ENCODE data around the gene MYO1D. TPM values are rescaled to one million over a fixed set of nuclear protein-coding genes. Genes with fewer than 3 reads are reported as not detected.

MYO1D gene
- total and polyA plus RNA-seq, 4 donors = 4.5 to 22.9 (median 13.3) TPM

DNA sequence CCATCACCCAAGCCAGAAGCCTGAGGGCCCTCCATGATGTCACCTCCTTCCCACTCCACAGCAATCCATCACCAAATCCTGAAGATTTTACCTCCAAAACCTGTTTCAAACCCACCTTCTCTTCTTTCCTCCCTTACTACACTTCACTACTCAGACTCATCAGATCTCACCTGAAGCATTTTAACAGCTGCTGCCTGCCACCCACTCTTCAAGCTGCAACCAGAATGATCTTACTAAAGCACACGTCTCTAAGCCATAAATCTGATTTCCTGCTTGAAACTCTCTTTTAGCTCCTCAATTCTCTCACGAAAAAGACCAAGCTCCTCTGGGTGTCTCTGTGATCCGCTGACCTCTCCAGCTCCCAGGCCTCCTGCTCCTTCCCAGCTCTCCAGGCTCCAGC lies 343.6 kb downstream of the MYO1D start:
- no peaks in the 10 kb centered on the region for H3K9me3 ChIP-seq (ENCODE audit: control insufficient read depth in 4 of 4, low read length in 3 of 4)
- H3K4me1 ChIP-seq (ENCODE audit: control insufficient read depth in 4 of 4, insufficient read depth in 4 of 4, low read length in 3 of 4) = no peaks in the 10 kb centered on the region
- no peak for DNase-seq (ENCODE audit: low spot score)
- no peaks in the 10 kb centered on the region for H3K27me3 ChIP-seq (ENCODE audit: control insufficient read depth in 4 of 4, insufficient read depth in 4 of 4, low read length in 3 of 4)
- H3K27ac ChIP-seq (ENCODE audit: low read depth in 1 of 2, low read length in 2 of 2) = no peak overlapping the region
- H3K36me3 ChIP-seq (ENCODE audit: control insufficient read depth in 4 of 4, insufficient read depth in 3 of 4, low read depth in 1 of 4, low read length in 3 of 4) = no peaks in the 10 kb centered on the region
- no peak overlapping the region for H3K9ac ChIP-seq (ENCODE audit: low read depth in 1 of 2, low read length in 2 of 2)
- WGBS = 92% methylated on average over 3 of the region's 3 CpGs
- H3K4me3 ChIP-seq (ENCODE audit: low read depth in 1 of 3, low read length in 3 of 3) = no peak overlapping the region
- TF ChIP-seq JUND (IDR thresholded peaks at IDR 0.05) (no peak), NR2F2 (IDR thresholded peaks at IDR 0.05) (no peak), TAF1 (conservative IDR thresholded peaks at IDR 0.05) (no peak), FOXA2 (IDR thresholded peaks at IDR 0.05) (no peak), HNF4G (IDR thresholded peaks at IDR 0.05) (no peak), GABPA (IDR thresholded peaks at IDR 0.05 in 1 of 2, conservative IDR thresholded peaks at IDR 0.05 in 1 of 2) (no peak), RXRA (IDR thresholded peaks at IDR 0.05) (no peak), SP1 (IDR thresholded peaks at IDR 0.05) (no peak), CTCF (IDR thresholded peaks at IDR 0.05; ENCODE audit: low read depth, low read length, missing input control) (no peak), RAD21 (IDR thresholded peaks at IDR 0.05) (no peak), HNF4A (conservative IDR thresholded peaks at IDR 0.05) (no peak), ZBTB33 (IDR thresholded peaks at IDR 0.05) (no peak), EGR1 (IDR thresholded peaks at IDR 0.05; ENCODE audit: low read depth in 2 of 2) (no peak), ATF3 (IDR thresholded peaks at IDR 0.05) (no peak), YY1 (IDR thresholded peaks at IDR 0.05) (no peak), MAX (IDR thresholded peaks at IDR 0.05) (no peak)
- TF ChIP-seq, protein P1, sequence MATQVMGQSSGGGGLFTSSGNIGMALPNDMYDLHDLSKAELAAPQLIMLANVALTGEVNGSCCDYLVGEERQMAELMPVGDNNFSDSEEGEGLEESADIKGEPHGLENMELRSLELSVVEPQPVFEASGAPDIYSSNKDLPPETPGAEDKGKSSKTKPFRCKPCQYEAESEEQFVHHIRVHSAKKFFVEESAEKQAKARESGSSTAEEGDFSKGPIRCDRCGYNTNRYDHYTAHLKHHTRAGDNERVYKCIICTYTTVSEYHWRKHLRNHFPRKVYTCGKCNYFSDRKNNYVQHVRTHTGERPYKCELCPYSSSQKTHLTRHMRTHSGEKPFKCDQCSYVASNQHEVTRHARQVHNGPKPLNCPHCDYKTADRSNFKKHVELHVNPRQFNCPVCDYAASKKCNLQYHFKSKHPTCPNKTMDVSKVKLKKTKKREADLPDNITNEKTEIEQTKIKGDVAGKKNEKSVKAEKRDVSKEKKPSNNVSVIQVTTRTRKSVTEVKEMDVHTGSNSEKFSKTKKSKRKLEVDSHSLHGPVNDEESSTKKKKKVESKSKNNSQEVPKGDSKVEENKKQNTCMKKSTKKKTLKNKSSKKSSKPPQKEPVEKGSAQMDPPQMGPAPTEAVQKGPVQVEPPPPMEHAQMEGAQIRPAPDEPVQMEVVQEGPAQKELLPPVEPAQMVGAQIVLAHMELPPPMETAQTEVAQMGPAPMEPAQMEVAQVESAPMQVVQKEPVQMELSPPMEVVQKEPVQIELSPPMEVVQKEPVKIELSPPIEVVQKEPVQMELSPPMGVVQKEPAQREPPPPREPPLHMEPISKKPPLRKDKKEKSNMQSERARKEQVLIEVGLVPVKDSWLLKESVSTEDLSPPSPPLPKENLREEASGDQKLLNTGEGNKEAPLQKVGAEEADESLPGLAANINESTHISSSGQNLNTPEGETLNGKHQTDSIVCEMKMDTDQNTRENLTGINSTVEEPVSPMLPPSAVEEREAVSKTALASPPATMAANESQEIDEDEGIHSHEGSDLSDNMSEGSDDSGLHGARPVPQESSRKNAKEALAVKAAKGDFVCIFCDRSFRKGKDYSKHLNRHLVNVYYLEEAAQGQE (IDR thresholded peaks at IDR 0.05) = no peak

- no peak overlapping the region for H3K9ac ChIP-seq (ENCODE audit: low read depth in 1 of 2, low read length in 2 of 2)
These were observed 347.3 kb downstream of the MYO1D start for GRCh38 chr17:32529604-32530003.

More at GRCh38 chr17:32529604-32530003, 347.3 kb downstream of the MYO1D start:
- H3K9me3 ChIP-seq (ENCODE audit: control insufficient read depth in 4 of 4, low read length in 3 of 4) = no peaks in the 10 kb centered on the region
- no peak overlapping the region for H3K4me3 ChIP-seq (ENCODE audit: low read depth in 1 of 3, low read length in 3 of 3)
- H3K36me3 ChIP-seq (ENCODE audit: control insufficient read depth in 4 of 4, insufficient read depth in 3 of 4, low read depth in 1 of 4, low read length in 3 of 4) = no peaks in the 10 kb centered on the region
- WGBS = 85% methylated on average over 10 of the region's 10 CpGs
- no peak overlapping the region for H3K27ac ChIP-seq (ENCODE audit: low read depth in 1 of 2, low read length in 2 of 2)
- H3K4me1 ChIP-seq (ENCODE audit: control insufficient read depth in 4 of 4, insufficient read depth in 4 of 4, low read length in 3 of 4) = no peaks in the 10 kb centered on the region
- TF ChIP-seq HNF4A (conservative IDR thresholded peaks at IDR 0.05) = no peak
- no peaks in the 10 kb centered on the region for H3K27me3 ChIP-seq (ENCODE audit: control insufficient read depth in 4 of 4, insufficient read depth in 4 of 4, low read length in 3 of 4)
- DNase-seq (ENCODE audit: low spot score) = no peak

All from liver (tissue), 9 donors.